Upper lobe of left lung (tissue), 6 donors: Measurements from ENCODE around the gene PALLD. TPM values are rescaled to one million over a fixed set of nuclear protein-coding genes. Genes with fewer than 3 reads are reported as not detected.

Experiments
- ATAC-seq, 2 donors: fragments of 200-7000 bp; cut with Tn5 transposase; one replicate each; pipeline ENCODE4 v1.9.1; 2022; ENCODE audit warnings: mild to moderate bottlenecking in 2 of 2, moderate library complexity in 2 of 2; ENCODE audit not compliant: low FRiP score in 2 of 2
- DNase-seq, 2 donors: peaks; one replicate each; pipeline ENCODE4 v3.0.0-alpha.2; 2019 to 2020
- H3K27ac ChIP-seq, 4 donors: fragments of 200-600 bp; sonication (generic); one replicate each; pipeline ENCODE4 v1.5.1; 2016 to 2019
- H3K27me3 ChIP-seq, 4 donors: fragments of 200-600 bp; sonication (generic); one replicate each; pipeline ENCODE4 v1.5.1; 2017 to 2019
- H3K36me3 ChIP-seq, 4 donors: fragments of 200-600 bp; sonication (generic); one replicate each; pipeline ENCODE4 v1.5.1; 2016 to 2019
- H3K4me1 ChIP-seq, 4 donors: fragments of 200-600 bp; sonication (generic); one replicate each; pipeline ENCODE4 v1.5.1; 2018 to 2019
- H3K4me3 ChIP-seq, 4 donors: fragments of 200-600 bp; sonication (generic); one replicate each; pipeline ENCODE4 v1.5.1; 2017 to 2019; ENCODE audit warnings: mild to moderate bottlenecking in 2 of 4, moderate library complexity in 1 of 4
- H3K9me3 ChIP-seq, 4 donors: fragments of 200-600 bp; sonication (generic); one replicate each; pipeline ENCODE4 v1.5.1; 2018 to 2019
- EP300 ChIP-seq, 4 donors: sonication (generic); formaldehyde crosslinking; IDR thresholded peaks; one replicate each; pipeline ENCODE4 v1.5.1; 2017; ENCODE audit warnings: antibody characterized with exemption in 4 of 4, control low read depth in 2 of 4
- POLR2A ChIP-seq, 4 donors: fragments of 450-650 bp; IDR thresholded peaks; one replicate each; pipeline ENCODE4 v1.5.1; 2016 to 2017; ENCODE audit warnings: antibody characterized with exemption in 4 of 4, mild to moderate bottlenecking in 2 of 4
- POLR2AphosphoS5 ChIP-seq, 2 donors: sonication (generic); formaldehyde crosslinking; IDR thresholded peaks; one replicate each; pipeline ENCODE4 v1.5.1; 2017; ENCODE audit warnings: antibody characterized with exemption in 2 of 2
- WGBS, 2 donors: methylation state at CpG; one replicate each; pipeline ENCODE4 v1.1.5; 2017 to 2018; 5-methylcytosine and 5-hydroxymethylcytosine counted together
- total RNA-seq, 6 donors: library from RNA; depleted of rRNA in 4 of 6; stranded (reverse); fragments of >200 nt in 4 of 6; gene quantifications; one replicate each; pipeline versions ENCODE4 v1.1.0 to v1.2.1, GENCODE V29; 2016 to 2021
- TF ChIP-seq, protein P1 (sequence below), 6 experiments: fragments of 450-650 bp in 4 of 6; fragments of 200-600 bp in 2 of 6; sonication (generic) in 2 of 6; IDR thresholded peaks; one replicate each; pipeline ENCODE4 v1.5.1; 2016 to 2019; ENCODE audit warnings: antibody characterized with exemption in 6 of 6
- donor health status: DM: no; HTN: no; CAD: no; lungs with moderate emphysema.
- donor health status: DM: no; HTN: yes; CAD: no; lungs with severe emphysema.

PALLD gene
- total RNA-seq, 6 donors from 2014 or later: 63.9 to 175 (median 134) TPM

DNA sequence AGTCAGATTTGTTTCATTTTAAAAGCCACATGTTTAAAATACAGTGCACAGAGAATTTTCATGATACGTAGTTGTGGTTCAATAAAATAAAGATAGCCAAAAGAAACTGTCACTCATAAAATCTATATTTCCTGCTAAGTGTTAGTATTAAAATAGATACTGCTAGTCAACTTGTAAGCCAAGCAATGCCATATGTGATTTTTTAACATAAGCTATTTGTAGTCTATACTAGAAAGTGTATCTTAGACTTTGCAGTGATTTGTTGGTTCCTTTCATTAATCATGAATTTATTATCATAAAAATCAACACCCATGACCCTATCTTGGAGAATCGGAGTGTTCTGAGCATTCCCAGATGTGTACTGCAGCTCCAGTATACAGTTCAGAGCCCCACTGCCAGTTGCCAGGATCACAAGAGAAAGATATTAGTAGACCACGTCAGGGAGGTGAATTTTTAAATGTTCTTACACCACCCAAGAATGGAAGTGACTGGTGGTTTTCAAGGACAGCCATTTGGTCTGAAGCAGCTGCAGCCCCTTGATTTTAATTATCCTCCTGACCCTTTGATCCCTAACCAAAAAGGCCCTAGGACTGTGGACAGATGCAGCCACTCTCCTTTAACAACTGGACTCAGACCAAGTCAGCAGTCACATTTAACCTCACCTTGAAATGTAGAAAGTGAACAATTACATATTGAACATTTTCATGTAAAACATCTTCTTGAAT is 163.1 kb downstream of the PALLD start:
- no peaks in the 10 kb centered on the region for H3K9me3 ChIP-seq
- no peaks in the 10 kb centered on the region for H3K36me3 ChIP-seq
- H3K4me3 ChIP-seq: no peak overlapping the region
- DNase-seq (no peak), ATAC-seq (no peak)
- peaks cover 0 to 2% (median 0%) of the 10 kb centered on the region in 4 donors for H3K4me1 ChIP-seq
- WGBS, 2 donors: 72 to 81% methylated on average over 3 of the region's 3 CpGs
- no peak overlapping the region for H3K27ac ChIP-seq
- no peaks in the 10 kb centered on the region for H3K27me3 ChIP-seq
- TF ChIP-seq POLR2A (IDR thresholded peaks at IDR 0.05) (no peak), POLR2AphosphoS5 (IDR thresholded peaks at IDR 0.05) (no peak), EP300 (IDR thresholded peaks at IDR 0.05) (no peak)
- TF ChIP-seq, protein P1, sequence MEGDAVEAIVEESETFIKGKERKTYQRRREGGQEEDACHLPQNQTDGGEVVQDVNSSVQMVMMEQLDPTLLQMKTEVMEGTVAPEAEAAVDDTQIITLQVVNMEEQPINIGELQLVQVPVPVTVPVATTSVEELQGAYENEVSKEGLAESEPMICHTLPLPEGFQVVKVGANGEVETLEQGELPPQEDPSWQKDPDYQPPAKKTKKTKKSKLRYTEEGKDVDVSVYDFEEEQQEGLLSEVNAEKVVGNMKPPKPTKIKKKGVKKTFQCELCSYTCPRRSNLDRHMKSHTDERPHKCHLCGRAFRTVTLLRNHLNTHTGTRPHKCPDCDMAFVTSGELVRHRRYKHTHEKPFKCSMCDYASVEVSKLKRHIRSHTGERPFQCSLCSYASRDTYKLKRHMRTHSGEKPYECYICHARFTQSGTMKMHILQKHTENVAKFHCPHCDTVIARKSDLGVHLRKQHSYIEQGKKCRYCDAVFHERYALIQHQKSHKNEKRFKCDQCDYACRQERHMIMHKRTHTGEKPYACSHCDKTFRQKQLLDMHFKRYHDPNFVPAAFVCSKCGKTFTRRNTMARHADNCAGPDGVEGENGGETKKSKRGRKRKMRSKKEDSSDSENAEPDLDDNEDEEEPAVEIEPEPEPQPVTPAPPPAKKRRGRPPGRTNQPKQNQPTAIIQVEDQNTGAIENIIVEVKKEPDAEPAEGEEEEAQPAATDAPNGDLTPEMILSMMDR (IDR thresholded peaks at IDR 0.05): no peak

- TF ChIP-seq POLR2A (IDR thresholded peaks at IDR 0.05) (no peak), EP300 (IDR thresholded peaks at IDR 0.05) (no peak), POLR2AphosphoS5 (IDR thresholded peaks at IDR 0.05) (no peak)
- TF ChIP-seq, protein P1 (IDR thresholded peaks at IDR 0.05): no peak
- DNase-seq: no peak
These were observed 165.6 kb downstream of the PALLD start for GRCh38 chr4:168662297-168662984.

GRCh38 chr4:168664242-168664891 is 167.5 kb downstream of the PALLD start:
- no peak for ATAC-seq
- 84 to 87% methylated on average over 2 of the region's 2 CpGs for WGBS, 2 donors

More at GRCh38 chr4:168662297-168662984, 165.6 kb downstream of the PALLD start:
- Histone ChIP-seq H3K27me3 (no peaks in the 10 kb centered on the region), H3K4me1 (no peaks in the 10 kb centered on the region), H3K27ac (no peak overlapping the region), H3K36me3 (no peaks in the 10 kb centered on the region), H3K4me3 (no peak overlapping the region), H3K9me3 (no peaks in the 10 kb centered on the region)
- 47 to 51% methylated on average over 1 of the region's 1 CpG for WGBS, 2 donors
- ATAC-seq: no peak

GRCh38 chr4:168666531-168666930 is 169.7 kb downstream of the PALLD start:
- TF ChIP-seq POLR2AphosphoS5 (IDR thresholded peaks at IDR 0.05) (no peak), EP300 (IDR thresholded peaks at IDR 0.05) (no peak), POLR2A (IDR thresholded peaks at IDR 0.05) (no peak)
- TF ChIP-seq, protein P1 (IDR thresholded peaks at IDR 0.05): no peak
- Histone ChIP-seq H3K9me3 (no peaks in the 10 kb centered on the region), H3K4me1 (no peaks in the 10 kb centered on the region), H3K27ac (no peak overlapping the region), H3K27me3 (no peaks in the 10 kb centered on the region), H3K4me3 (no peak overlapping the region), H3K36me3 (no peaks in the 10 kb centered on the region)
- ATAC-seq (no peak), DNase-seq (no peak)
- WGBS, 2 donors: 65 to 68% methylated on average over 2 of the region's 2 CpGs

More at GRCh38 chr4:168664242-168664891, 167.5 kb downstream of the PALLD start:
- Histone ChIP-seq H3K9me3 (no peaks in the 10 kb centered on the region), H3K36me3 (no peaks in the 10 kb centered on the region), H3K4me3 (no peak overlapping the region), H3K27me3 (no peaks in the 10 kb centered on the region), H3K27ac (no peak overlapping the region), H3K4me1 (no peaks in the 10 kb centered on the region)
- no peak for DNase-seq
- TF ChIP-seq POLR2A (IDR thresholded peaks at IDR 0.05): no peak
- TF ChIP-seq, protein P1 (IDR thresholded peaks at IDR 0.05): no peak
- TF ChIP-seq POLR2AphosphoS5 (IDR thresholded peaks at IDR 0.05): no peak
- no peak for TF ChIP-seq EP300 (IDR thresholded peaks at IDR 0.05)
